Left colon (tissue), 2 donors: ENCODE results near the gene ITIH1. TPM values are rescaled to one million over a fixed set of nuclear protein-coding genes. Genes with fewer than 3 reads are reported as not detected.

ENCODE experiments used
- ATAC-seq: fragments of 200-7000 bp; cut with Tn5 transposase; one replicate; pipeline ENCODE4 v1.9.1; 2020; ENCODE audit warnings: mild to moderate bottlenecking, moderate library complexity
- DNase-seq, 2 donors: peaks; one replicate each; pipeline ENCODE4 v3.0.0-alpha.2; 2020
- intact Hi-C, 2 donors: fragments of 100-400 bp; cut with DNase I in 1 of 2; cut with micrococcal nuclease in 1 of 2; formaldehyde crosslinking; loops; one replicate each; pipeline versions ENCODE4 v1.11.2 to v1.14.0; 2022; cut with DNase I, micrococcal nuclease
- total RNA-seq, 2 donors: library from RNA; stranded (reverse); fragmentation: NEBNext Ultra II Directional; extraction: Animal tissue kit (Norgen Biotek cat#: 25700); gene quantifications; one replicate each; pipeline ENCODE4 v1.2.1, GENCODE V29; 2021
- donor health status: DM: no; HTN: no; CAD: no.
- donor health status: DM: yes; HTN: yes; CAD: no.

ITIH1 gene
- total RNA-seq, 2 donors from 2014 or later = not detected

GRCh38 chr3:52831500-52832301 is 54.3 kb downstream of the ITIH1 start:
- DNase-seq (peak; percentile 43 to 54), ATAC-seq (peak; percentile 75)
- intact Hi-C loops = no loop called here

GRCh38 chr3:52833202-52833601 is 55.8 kb downstream of the ITIH1 start:
- no peak for ATAC-seq

GRCh38 chr3:52834871-52835501 is 57.6 kb downstream of the ITIH1 start, which contains the start of gene MUSTN1:
Gene MUSTN1, minus strand, starts transcription at chr3:52835019. Its CDS starts 71 bp downstream, at chr3:52834948.
- intact Hi-C loops = no loop called here
- ATAC-seq (no peak), DNase-seq (no peak)

More at GRCh38 chr3:52833202-52833601, 55.8 kb downstream of the ITIH1 start:
- intact Hi-C loops = no loop called here
- DNase-seq = no peak

GRCh38 chr3:52835766-52836470 is 58.5 kb downstream of the ITIH1 start:
- ATAC-seq (no peak), DNase-seq (no peak)
- intact Hi-C loops = no loop called here

- intact Hi-C loops = no loop called here
- ATAC-seq = no peak
- no peak for DNase-seq
Measured at GRCh38 chr3:52836471-52836845, 59.1 kb downstream of the ITIH1 start.

GRCh38 chr3:52836986-52837385 is 59.6 kb downstream of the ITIH1 start:
- ATAC-seq = no peak
- intact Hi-C loops = no loop called here

GRCh38 chr3:52838561-52839267 is 61.3 kb downstream of the ITIH1 start:
- intact Hi-C loops = no loop called here
- ATAC-seq (no peak), DNase-seq (no peak)

More at GRCh38 chr3:52836986-52837385, 59.6 kb downstream of the ITIH1 start:
- DNase-seq = no peak

- no peak for DNase-seq
- intact Hi-C loops = no loop called here
- ATAC-seq = no peak
Measured at GRCh38 chr3:52839268-52839575, 61.8 kb downstream of the ITIH1 start.

GRCh38 chr3:52839892-52840545 is 62.6 kb downstream of the ITIH1 start:
- ATAC-seq (no peak), DNase-seq (no peak)
- intact Hi-C loops = no loop called here

- intact Hi-C loops = no loop called here
- ATAC-seq (no peak), DNase-seq (no peak)
Measured at GRCh38 chr3:52841211-52841980, 64.0 kb downstream of the ITIH1 start.

Other genes starting within 250 kb of the ITIH1 start
- 10 to 100 TPM; 14.1 to 15.6 TPM for gene NT5DC2, start 243.7 kb upstream of the ITIH1 start, total RNA-seq
- gene UQCC5, start 241.0 kb upstream of the ITIH1 start, total RNA-seq = 10 to 100 TPM; 11.7 to 17.4 TPM
- gene PBRM1, start 91.7 kb upstream of the ITIH1 start, total RNA-seq = 10 to 100 TPM; 53.0 to 57.0 TPM
- 10 to 100 TPM; 40.8 to 56.5 TPM for gene GNL3, start 91.6 kb upstream of the ITIH1 start, total RNA-seq
- 10 to 100 TPM; 27.8 to 29.0 TPM for gene GLT8D1, start 71.8 kb upstream of the ITIH1 start, total RNA-seq
- gene SPCS1, start 71.5 kb upstream of the ITIH1 start, total RNA-seq = 100 to 1,000 TPM in 1 of 2 donors, 10 to 100 TPM in 1; 95.4 to 101 TPM
- gene NEK4, start 6.7 kb upstream of the ITIH1 start, total RNA-seq = 10 to 100 TPM; 20.9 to 25.1 TPM
- gene ITIH3, start 17.2 kb downstream of the ITIH1 start, total RNA-seq = under 1 TPM; 0.34 to 0.46 TPM
- 1 to 10 TPM; 2.7 to 5.5 TPM for gene ITIH4, start 53.1 kb downstream of the ITIH1 start, total RNA-seq
- 1 to 10 TPM in 1 of 2 donors, not detected in 1; 2.5 TPM for gene MUSTN1, start 57.4 kb downstream of the ITIH1 start, total RNA-seq
- gene STIMATE, start 119.9 kb downstream of the ITIH1 start, total RNA-seq = 10 to 100 TPM; 10.0 to 13.6 TPM